Activated T-helper 1 cell treated with anti-CD3 and anti-CD28 coated beads, Interleukin-12 subunit alpha, Interleukin-12 subunit beta, Interleukin-2, Interleukin-4 antibody, amounts not matched to agents 30 ng/mL and 10 ng/mL and 1 ng/mL, durations not matched to agents 14 hours and 24 hours and 36 hours (primary cell): ENCODE data around the gene ZNF17. TPM values are rescaled to one million over a fixed set of nuclear protein-coding genes. Genes with fewer than 3 reads are reported as not detected.

Experiments
- DNase-seq: peaks from one replicate; pipeline ENCODE4 v3.0.0; 2021; ENCODE audit warnings: low spot score
- H3K27ac Mint-ChIP-seq: one replicate; pipeline ENCODE4 v1.8.0; 2021; ENCODE audit warnings: mild to moderate bottlenecking, mixed read lengths
- H3K27me3 Mint-ChIP-seq: one replicate; pipeline ENCODE4 v1.8.0; 2022; ENCODE audit warnings: mild to moderate bottlenecking, moderate library complexity, mixed read lengths; ENCODE audit not compliant: insufficient read depth
- H3K36me3 Mint-ChIP-seq: one replicate; pipeline ENCODE4 v1.8.0; 2021; ENCODE audit warnings: low read depth, mixed read lengths
- H3K4me1 Mint-ChIP-seq: one replicate; pipeline ENCODE4 v1.8.0; 2021; ENCODE audit warnings: low read depth, mixed read lengths
- H3K4me3 Mint-ChIP-seq: one replicate; pipeline ENCODE4 v1.8.0; 2021; ENCODE audit warnings: mild to moderate bottlenecking, moderate library complexity, mixed read lengths
- H3K9me3 Mint-ChIP-seq: one replicate; pipeline ENCODE4 v1.8.0; 2021; ENCODE audit warnings: mixed read lengths
- intact Hi-C: fragments of 100-400 bp; cut with micrococcal nuclease; formaldehyde crosslinking; loops from one replicate; pipeline ENCODE4 v1.15.1; 2024
- total RNA-seq: library from RNA; stranded (reverse); gene quantifications from 2 replicates; pipeline ENCODE4 v1.2.3, GENCODE V29; 2022

Gene ZNF17
- total RNA-seq, 1 donor from 2014 or later = 11.0 TPM

DNA sequence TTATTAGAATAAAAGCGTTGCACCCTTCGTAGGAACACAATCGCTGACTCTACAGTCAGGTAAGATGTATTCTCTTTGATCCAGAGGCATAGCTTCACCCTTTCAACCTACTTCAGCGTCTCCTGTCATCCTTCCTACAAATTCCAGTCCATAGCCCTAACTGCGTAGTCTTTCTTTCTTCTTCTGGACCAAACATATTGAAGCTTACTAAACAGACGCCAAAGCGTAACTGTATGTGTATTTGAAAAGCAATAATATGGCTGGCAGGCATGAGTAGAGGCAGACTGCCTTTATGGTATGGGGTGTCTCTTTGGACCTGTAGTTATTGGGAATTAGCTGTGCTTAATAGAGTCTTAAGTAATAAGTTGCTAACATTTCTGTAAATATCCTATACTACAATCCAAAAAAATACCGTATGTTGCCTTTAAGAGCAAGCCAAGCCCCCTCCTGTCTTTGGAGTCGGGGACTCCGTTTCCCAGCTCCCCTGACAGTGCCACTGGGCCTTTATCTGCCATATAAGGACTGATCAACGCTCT lies 21.7 kb upstream of the ZNF17 start:
- no peaks in the 10 kb centered on the region for H3K27me3 Mint-ChIP-seq
- peaks cover 50% of the 10 kb centered on the region for H3K9me3 Mint-ChIP-seq
- H3K27ac Mint-ChIP-seq = peak overlapping the region; percentile 94
- H3K36me3 Mint-ChIP-seq = peaks cover 18% of the 10 kb centered on the region
- intact Hi-C loops = loop anchor here (1.0 kb wide), 12 partner anchors 22 to 613 kb away; partner anchors contain the start of genes TRAPPC2B, ZNF134, ZNF17 and ZNF264
- H3K4me3 Mint-ChIP-seq = peak overlapping the region; percentile 94
- DNase-seq = no peak
- peaks cover 26% of the 10 kb centered on the region for H3K4me1 Mint-ChIP-seq

DNA sequence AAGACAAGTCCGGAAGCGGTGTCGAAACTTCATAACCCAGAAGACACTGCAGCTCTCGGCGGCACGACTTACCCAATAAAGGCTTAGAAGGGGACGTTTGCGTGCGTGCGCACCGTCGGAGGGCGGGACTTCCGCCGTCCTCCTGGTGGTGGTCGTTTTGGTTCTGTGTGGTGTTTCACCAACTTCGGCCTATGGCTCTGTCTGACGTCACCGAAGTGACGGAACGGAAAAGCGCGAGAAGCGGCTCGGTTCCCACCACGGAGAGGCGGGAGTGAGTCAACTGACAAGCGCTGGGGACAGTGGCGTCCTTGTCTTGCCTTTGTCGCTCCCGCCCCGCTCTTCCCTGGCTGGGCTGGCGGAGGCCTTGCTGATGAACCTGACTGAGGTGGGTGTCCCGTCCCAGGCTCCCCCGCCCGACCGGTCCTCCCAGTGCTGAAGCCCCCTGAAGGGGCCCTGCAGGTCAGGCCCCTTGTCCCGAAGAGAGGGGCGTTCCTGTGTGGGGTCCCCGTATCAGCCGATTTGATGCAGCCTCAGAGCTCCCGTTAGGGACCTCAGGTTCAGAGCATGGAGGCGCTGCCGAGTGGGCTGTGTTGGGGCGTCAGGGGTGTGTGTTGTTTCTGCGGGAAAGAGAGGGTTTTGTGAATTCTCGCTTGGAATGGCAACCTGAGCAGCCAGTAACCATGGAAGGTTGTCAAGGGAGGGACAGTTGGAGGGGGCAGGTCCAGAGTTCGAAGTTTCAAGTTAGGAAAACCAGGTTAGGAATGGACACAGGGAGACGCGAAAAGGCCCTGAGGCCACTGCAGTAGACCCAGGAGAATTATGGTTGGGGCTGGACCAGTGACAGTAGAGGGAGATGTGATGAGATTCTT lies 21.0 kb upstream of the ZNF17 start, which contains the start of gene ZNF548:
Gene ZNF548, plus strand, starts transcription at position 125 of the 869 bp plus-strand sequence. Its CDS starts 246 bp downstream, at position 371.
- Mint-ChIP-seq H3K4me1 (peaks cover 30% of the 10 kb centered on the region), H3K4me3 (peak within 1 kb of the TSS; percentile 94), H3K36me3 (peaks cover 25% of the 10 kb centered on the region), H3K27me3 (no peaks in the 10 kb centered on the region), H3K9me3 (peaks cover 54% of the 10 kb centered on the region), H3K27ac (peak within 1 kb of the TSS; percentile 94)
- intact Hi-C loops = loop anchor here (1.0 kb wide), 12 partner anchors 21 to 612 kb away; partner anchors contain the start of genes TRAPPC2B, ZNF134, ZNF17 and ZNF264
- DNase-seq = peak; percentile 92

DNA sequence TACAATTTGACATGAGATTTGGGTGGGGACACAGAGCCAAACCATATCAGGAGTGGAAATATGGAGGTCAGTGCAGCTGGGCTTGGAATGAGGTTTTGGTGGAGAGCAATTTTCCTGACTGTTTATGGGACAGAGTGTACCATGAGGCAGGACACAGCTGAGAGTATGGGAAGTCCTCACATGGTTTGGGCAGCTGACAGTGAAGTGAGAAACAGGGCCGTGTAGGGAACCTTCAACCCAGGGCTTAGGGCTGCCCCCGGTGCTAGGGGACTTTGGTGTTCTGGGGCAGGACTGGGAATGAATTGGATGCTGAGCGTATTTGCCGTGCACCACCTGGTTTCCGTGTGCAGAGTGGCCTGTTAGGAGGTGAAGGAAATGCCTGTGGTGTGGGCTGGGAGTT lies 15.3 kb upstream of the ZNF17 start:
- Mint-ChIP-seq H3K4me3 (no peak overlapping the region), H3K27me3 (no peaks in the 10 kb centered on the region), H3K36me3 (peaks cover 69% of the 10 kb centered on the region), H3K9me3 (peaks cover 76% of the 10 kb centered on the region), H3K27ac (no peak overlapping the region), H3K4me1 (peaks cover 13% of the 10 kb centered on the region)
- DNase-seq = no peak
- intact Hi-C loops = no loop called here

DNA sequence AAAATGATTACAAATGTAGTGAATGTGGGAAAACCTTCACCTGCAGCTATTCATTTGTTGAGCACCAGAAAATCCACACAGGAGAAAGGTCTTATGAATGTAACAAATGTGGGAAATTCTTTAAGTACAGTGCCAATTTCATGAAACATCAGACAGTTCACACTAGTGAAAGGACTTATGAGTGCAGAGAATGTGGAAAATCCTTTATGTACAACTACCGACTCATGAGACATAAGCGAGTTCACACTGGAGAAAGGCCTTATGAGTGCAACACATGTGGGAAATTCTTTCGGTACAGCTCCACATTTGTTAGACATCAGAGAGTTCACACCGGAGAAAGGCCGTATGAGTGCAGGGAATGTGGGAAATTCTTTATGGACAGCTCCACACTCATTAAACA lies 12.1 kb upstream of the ZNF17 start:
- Mint-ChIP-seq H3K9me3 (peaks cover 84% of the 10 kb centered on the region), H3K4me3 (no peak overlapping the region)

DNA sequence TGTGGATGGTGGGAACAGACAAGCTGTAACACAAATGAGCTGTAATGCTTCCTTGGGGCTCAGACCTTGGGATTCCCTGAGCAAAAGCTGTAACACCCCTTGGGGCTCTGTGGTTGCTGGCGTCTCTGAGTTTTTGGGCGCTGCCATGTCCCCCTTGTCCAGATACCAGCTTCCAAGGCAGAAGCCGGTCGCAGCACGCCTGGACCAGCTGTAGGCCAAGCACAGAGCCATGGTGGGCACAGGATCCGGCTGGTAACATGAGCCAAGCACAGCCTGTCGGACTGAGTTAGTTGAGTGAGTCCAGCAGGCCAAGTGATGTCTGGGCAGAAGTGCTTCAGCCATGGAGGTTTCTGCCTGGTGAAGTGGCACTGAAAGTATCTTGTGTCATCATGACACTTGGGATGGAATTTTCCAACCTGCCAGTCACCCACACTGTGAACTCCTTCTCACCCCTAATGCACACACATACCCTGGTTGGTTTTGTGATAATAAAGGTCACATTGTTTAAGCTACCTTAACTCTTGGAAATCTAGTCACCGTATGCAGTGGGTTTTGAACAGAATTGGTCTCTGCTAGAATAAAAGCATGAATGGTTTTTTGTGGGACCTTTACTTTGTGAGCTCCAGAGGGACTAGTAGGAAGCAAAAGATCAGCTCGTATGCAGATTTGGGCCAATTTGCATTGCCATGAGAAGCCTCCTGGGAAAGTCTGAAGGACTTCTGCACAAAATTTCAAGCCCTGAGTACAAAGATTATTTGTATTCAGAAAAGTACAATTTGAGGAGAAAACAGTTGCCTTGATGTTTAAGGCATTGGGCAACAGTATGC lies 7.0 kb upstream of the ZNF17 start:
- no peak overlapping the region for H3K27ac Mint-ChIP-seq
- no peak overlapping the region for H3K4me3 Mint-ChIP-seq
- intact Hi-C loops = no loop called here
- DNase-seq = no peak
- peaks cover 44% of the 10 kb centered on the region for H3K9me3 Mint-ChIP-seq
- peaks cover 23% of the 10 kb centered on the region for H3K36me3 Mint-ChIP-seq
- no peaks in the 10 kb centered on the region for H3K27me3 Mint-ChIP-seq
- no peaks in the 10 kb centered on the region for H3K4me1 Mint-ChIP-seq

More for the DNA sequence above, 12.1 kb upstream of the ZNF17 start:
- peaks cover 7% of the 10 kb centered on the region for H3K4me1 Mint-ChIP-seq
- no peak overlapping the region for H3K27ac Mint-ChIP-seq
- intact Hi-C loops = no loop called here
- H3K27me3 Mint-ChIP-seq = no peaks in the 10 kb centered on the region
- peaks cover 72% of the 10 kb centered on the region for H3K36me3 Mint-ChIP-seq
- DNase-seq = no peak

DNA sequence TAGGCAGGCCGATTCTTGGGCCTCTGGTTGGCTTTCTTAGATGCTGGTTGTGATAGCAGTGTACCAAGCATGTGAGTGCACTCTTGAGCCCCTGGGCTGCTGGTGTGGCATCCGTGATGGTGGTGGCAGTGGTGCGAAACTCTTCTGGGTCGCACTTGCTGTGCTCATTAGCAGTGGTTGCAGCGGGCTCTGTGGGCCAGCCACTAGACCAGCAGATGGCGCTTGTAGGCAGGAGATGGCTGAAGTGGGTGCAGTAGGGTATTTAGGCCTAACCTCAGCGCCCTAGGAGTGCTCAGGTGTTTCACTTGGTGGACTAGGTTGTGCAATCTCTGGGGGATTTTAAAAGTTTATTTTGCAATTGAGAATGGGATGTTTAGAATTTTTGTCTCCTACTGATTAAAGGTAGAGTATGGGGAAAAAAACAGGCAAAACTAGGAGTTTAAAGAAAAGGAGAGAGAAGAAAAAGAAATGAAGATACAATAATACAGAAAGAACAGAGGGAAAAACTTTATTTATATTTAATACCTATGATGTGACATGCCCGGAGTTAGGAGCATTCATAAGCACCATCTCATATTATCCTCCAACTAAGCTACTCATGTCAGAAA lies 4.3 kb upstream of the ZNF17 start:
- no peak overlapping the region for H3K4me3 Mint-ChIP-seq
- peak; percentile 35 for DNase-seq
- H3K9me3 Mint-ChIP-seq = peaks cover 24% of the 10 kb centered on the region
- intact Hi-C loops = loop anchor here (1.0 kb wide), 2 partner anchors 510 to 749 kb away; partner anchors contain the start of gene ZNF417
- H3K27ac Mint-ChIP-seq = no peak overlapping the region
- peaks cover 7% of the 10 kb centered on the region for H3K36me3 Mint-ChIP-seq
- H3K4me1 Mint-ChIP-seq = peaks cover 14% of the 10 kb centered on the region
- H3K27me3 Mint-ChIP-seq = no peaks in the 10 kb centered on the region

DNA sequence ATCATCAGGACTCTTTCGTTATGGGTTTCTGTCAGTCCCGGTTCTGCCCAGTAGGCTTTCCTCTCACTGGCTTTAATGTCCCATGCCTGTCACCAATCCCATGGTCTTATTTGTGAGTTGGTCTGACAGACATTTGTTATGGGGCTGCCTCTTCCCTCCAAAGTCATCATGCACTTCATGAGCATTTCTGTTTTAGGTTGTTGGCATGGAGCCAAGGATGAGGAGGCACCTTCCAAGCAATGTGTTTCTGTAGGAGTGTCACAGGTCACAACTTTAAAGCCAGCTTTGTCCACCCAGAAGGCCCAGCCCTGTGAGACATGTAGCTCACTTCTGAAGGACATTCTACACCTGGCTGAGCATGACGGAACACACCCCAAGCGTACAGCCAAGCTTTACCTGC lies 8.5 kb downstream of the ZNF17 start:
- no peak overlapping the region for H3K4me3 Mint-ChIP-seq
- H3K27me3 Mint-ChIP-seq = no peaks in the 10 kb centered on the region
- no peak overlapping the region for H3K27ac Mint-ChIP-seq
- DNase-seq = no peak
- intact Hi-C loops = no loop called here
- H3K36me3 Mint-ChIP-seq = peaks cover 64% of the 10 kb centered on the region
- peaks cover 64% of the 10 kb centered on the region for H3K9me3 Mint-ChIP-seq
- H3K4me1 Mint-ChIP-seq = no peaks in the 10 kb centered on the region

DNA sequence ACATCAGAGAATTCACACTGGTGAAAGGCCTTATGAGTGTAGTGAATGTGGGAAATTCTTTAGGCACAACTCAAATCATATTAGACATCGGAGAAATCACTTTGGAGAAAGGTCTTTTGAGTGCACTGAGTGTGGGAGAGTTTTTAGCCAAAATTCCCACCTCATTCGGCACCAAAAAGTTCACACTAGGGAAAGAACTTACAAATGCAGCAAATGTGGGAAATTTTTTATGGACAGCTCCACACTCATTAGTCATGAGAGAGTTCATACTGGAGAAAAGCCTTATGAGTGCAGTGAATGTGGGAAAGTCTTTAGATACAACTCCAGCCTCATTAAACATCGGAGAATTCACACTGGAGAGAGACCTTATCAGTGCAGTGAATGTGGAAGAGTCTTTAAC lies 10.1 kb downstream of the ZNF17 start:
- H3K9me3 Mint-ChIP-seq = peaks cover 57% of the 10 kb centered on the region
- H3K36me3 Mint-ChIP-seq = peaks cover 54% of the 10 kb centered on the region
- no peak for DNase-seq
- H3K27me3 Mint-ChIP-seq = no peaks in the 10 kb centered on the region
- no peak overlapping the region for H3K4me3 Mint-ChIP-seq
- no peak overlapping the region for H3K27ac Mint-ChIP-seq
- intact Hi-C loops = no loop called here
- no peaks in the 10 kb centered on the region for H3K4me1 Mint-ChIP-seq

DNA sequence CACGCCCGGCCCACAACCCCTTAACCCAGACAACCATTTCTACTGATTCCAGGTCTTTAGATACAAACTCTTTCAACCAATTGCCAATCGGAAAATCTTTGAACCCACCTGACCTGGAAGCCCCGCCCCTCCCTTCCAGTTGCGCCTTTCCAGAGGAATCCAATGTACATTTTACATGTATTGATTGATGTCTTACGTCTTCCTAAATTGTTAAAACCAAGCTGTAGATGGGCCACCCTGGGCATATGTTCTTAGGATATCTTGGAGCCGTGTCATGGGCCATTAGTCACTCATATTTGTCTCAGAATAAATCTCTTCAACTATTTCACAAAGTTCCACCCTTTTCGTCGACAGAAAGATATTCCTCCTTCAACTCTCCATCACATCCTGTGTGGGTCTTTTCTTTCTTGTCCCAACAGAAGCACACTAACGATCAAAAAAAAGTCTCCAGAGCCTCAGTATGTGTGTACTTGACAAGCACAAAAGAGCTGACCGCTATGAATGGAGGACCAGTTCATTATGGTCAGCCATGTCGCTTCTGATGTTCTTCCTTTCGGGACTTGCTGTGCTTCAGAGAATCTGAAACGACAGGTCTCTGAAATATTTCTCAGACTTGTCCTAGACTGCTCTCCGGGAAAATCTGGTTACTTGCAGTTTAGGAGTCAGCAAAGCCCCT lies 23.6 kb downstream of the ZNF17 start:
- intact Hi-C loops = loop anchor here (1.0 to 5.0 kb wide), 25 partner anchors 23 to 1042 kb away; partner anchors contain the start of genes TRAPPC2B, ZNF134, ZNF17 and ZNF211
- Mint-ChIP-seq H3K27ac (peak overlapping the region; percentile 95), H3K4me3 (peak overlapping the region; percentile 93), H3K9me3 (peaks cover 48% of the 10 kb centered on the region), H3K4me1 (peaks cover 23% of the 10 kb centered on the region), H3K27me3 (no peaks in the 10 kb centered on the region), H3K36me3 (peaks cover 36% of the 10 kb centered on the region)
- no peak for DNase-seq

DNA sequence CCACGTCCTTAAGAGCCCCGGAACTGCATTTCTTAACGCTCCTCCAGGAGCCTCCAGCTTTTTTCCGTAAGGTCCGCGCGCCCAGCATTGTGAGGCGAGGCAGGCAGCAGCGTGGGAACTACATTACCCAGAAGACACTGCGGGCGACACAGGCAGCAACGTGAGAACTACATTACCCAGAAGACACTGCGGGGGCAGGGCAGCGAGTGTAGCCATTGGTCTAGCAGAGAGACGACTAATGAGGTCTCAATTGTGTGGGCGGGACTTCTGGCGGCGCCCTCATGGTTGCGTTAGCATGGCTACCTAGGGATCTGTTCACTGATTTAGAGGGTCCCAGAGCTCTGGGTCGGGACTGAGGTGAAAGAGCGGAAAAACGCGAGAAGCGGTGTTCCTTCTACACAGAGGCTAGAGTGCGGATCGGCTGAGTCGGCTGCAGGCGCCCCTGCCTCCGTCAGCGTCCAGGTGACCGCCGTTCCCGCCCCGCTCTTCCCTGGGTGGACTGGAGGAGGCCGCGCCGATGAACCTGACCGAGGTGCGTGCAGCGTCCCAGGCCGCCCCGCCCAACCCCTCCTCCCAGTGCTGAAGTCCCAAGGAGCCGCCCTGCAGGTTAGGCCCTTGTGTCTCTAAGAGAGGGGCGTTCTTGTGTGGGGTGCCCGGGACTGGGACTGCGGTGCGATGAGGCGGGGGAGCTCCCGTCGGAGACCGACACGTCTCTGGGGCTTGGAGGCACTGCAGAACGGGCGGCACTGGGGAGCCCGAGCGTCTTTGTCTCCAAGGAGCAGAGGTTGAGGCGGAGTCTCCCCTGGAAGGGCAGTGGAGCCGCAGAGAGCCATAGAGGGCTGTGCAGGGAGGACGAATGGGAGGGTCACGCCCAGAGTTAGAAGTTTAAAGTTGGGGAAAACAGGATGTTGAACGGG lies 24.4 kb downstream of the ZNF17 start, which contains the start of gene ZNF749:
Gene ZNF749, plus strand, starts transcription at position 264 of the 917 bp plus-strand sequence. Its CDS starts 254 bp downstream, at position 518.
- Mint-ChIP-seq H3K27me3 (no peaks in the 10 kb centered on the region), H3K27ac (peak within 1 kb of the TSS; percentile 95), H3K36me3 (peaks cover 44% of the 10 kb centered on the region), H3K4me3 (peak within 1 kb of the TSS; percentile 93), H3K9me3 (peaks cover 52% of the 10 kb centered on the region), H3K4me1 (peaks cover 23% of the 10 kb centered on the region)
- intact Hi-C loops = loop anchor here (1.0 to 5.0 kb wide), 25 partner anchors 24 to 1043 kb away; partner anchors contain the start of genes TRAPPC2B, ZNF134, ZNF17 and ZNF211
- DNase-seq = peak; percentile 95

DNA sequence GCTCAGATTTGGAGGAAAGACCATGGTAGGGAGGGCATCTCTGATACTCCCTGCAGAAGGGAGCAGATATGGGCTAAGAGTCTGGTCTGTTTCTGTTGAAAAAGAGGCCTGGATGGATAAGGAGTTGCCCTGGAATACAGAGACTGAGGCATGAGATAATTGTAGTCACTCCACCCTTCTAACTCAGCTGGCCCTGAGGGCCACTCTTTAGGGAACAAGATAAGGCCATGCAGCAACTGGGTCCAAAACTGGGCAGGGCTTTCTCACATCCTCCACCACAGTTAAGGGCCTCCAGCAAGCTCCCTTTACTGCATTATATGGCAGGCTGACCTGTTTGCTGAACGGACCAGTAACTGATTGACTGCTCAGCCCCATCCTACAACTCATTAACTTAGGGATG lies 25.5 kb downstream of the ZNF17 start:
- intact Hi-C loops = loop anchor here (5.0 kb wide), 1 partner anchor 1044 kb away; the partner anchor contains the start of gene ZNF582
- Mint-ChIP-seq H3K36me3 (peaks cover 47% of the 10 kb centered on the region), H3K4me1 (peaks cover 23% of the 10 kb centered on the region), H3K9me3 (peaks cover 52% of the 10 kb centered on the region), H3K27me3 (no peaks in the 10 kb centered on the region), H3K27ac (peak overlapping the region; percentile 95), H3K4me3 (peak overlapping the region; percentile 93)
- DNase-seq = no peak
